Stimulated activated CD4-positive, alpha-beta T cell treated with anti-CD3 and anti-CD28 coated beads, Interleukin-4, amount 100 ng/mL, for 48 hours (primary cell): ENCODE measurements around the gene TRMT61B.

Experiments used
- DNase-seq, 2 donors: peaks; one replicate each; pipeline ENCODE4 v3.0.0-alpha.2; 2020; ENCODE audit warnings: low read depth in 2 of 2

TRMT61B gene

DNA sequence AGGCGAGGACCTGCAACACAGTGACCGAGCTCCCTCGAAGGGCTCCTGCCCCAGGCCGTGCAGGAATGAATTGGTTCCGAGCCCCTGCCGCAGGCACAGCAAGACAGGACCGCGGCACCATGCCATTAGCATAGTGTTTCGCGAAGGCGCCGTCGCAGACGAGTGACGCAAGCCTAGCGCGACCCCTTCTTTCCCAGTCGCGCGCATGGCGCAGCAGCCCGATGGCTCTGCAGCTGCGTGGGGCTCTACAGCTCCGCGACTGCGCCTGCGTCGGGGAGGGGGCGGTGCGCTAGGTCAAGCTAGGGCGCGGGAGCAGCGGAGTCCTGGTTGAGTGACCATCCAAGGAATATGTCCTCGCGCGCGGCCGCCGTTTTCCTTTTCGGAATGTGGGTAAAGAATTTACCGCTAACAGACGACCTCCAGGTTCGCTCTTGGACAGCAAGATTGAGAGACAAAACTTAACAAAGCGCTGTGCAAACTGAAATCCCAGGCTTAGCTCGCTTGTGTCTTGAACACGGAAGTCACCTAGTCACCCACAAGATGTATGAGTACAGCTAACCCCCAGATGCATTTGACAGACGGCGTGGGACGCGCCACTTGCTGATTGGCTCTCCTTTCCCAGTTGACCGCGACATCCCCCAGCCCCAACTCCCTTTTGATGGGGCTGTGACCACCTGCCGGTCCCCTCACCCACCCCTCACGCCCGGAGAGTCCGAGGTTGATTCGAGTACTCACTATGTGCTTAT is at the start of gene TRMT61B:
TRMT61B (minus strand) TSS at position 164 of the 746 bp plus-strand sequence; CDS start at position 132, 32 bp downstream.
- peak; percentile 96 to 97 for DNase-seq

- no peak for DNase-seq
Measured at GRCh38 chr2:28915939-28916338, 45.8 kb upstream of the TRMT61B start.

DNA sequence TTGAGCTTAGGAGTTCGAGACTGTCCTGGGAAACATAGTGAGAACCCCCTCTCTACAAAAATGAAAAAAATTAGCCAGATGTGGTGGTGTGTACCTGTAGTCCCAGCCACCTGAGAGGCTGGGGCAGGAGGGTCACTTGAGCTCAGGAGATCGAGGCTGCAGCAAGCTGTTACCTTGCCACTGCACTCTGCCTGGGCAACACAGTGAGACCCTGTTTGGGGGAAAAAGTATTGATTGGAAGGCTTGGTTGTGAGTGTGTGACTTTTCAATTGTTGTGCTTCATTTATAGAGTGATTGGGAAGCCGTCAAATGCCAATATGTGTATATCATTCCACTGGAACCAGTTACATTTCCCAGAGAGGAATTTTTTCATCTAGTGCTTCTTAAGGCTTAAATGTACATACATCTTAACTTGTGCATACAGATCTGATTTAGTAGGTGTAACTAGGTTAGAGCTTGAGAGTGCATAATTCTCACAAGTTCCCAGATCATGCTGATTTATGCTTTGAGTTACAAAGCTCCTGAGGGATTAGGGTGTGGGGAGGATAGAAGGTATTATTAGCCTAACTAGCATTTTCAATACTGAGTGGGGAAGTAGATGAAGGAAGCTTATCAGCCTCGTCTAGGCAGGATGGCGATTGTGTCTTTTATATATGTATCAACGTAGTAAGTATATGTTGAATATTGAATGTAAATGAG is 39.7 kb upstream of the TRMT61B start:
- DNase-seq, result no peak

GRCh38 chr2:28908172-28908571 is 38.1 kb upstream of the TRMT61B start:
- DNase-seq, result no peak

DNA sequence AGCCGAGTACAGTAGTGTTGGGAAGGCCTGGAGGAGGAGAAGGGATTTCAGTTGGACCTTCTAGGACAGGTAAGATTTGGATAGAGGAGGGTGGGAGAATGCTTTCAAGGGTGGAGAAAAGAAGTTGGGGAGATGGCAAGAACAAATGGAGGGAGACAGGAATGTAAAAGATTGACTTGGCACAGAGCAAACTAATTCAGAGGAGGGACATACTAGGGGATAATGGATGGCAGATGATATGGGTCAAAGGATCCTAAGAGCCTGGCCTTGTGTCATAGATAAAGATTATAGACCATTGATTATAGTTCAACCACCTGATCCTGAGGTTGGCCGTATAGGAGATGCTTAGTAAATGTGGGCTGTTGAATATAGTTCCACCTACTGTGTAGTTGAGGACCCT is 36.7 kb upstream of the TRMT61B start:
- no peak for DNase-seq

- DNase-seq, result no peak
Measured at GRCh38 chr2:28906376-28906775, 36.3 kb upstream of the TRMT61B start.

DNA sequence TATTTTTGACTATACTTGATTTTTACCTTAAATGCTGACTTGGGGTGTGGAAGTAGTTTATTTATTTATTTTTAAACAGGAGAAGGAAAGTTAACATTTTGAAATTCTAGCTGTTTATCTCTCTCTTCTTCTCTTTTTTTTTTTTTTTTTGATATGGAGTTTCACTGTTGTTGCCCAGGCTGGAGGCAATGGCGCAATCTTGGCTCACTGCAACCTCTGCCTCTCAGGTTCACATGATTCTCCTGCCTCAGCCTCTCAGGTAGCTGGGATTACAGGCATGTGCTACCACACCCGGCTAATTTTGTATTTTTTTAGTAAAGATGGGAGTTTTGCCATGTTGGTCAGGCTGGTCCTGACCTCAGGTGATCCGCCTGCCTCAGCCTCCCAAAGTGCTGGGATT is 35.4 kb upstream of the TRMT61B start:
- no peak for DNase-seq

- DNase-seq, result no peak
Measured at GRCh38 chr2:28904802-28905457, 34.8 kb upstream of the TRMT61B start.

DNA sequence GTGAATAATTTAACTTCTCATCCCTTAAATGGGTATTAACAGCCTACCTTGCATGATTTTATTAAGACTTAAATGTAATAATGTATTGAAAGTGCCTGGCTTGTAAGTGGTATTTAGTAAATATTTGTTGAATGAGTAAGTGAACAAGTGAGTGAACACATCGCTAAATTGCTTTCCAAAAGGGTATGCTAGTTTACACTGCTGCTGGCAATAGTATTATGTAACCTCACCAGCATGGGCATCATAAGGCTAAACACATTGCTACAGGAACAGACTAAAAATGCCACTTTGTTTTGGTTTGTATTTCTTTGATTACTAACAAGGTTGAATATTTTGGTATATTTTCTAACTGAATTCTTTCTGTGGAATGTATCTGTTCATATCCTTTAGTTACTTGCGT is 34.2 kb upstream of the TRMT61B start:
- DNase-seq, result no peak

GRCh38 chr2:28902584-28902983 is 32.5 kb upstream of the TRMT61B start:
- DNase-seq, result no peak

- no peak for DNase-seq
Measured at GRCh38 chr2:28901841-28902240, 31.7 kb upstream of the TRMT61B start.

DNA sequence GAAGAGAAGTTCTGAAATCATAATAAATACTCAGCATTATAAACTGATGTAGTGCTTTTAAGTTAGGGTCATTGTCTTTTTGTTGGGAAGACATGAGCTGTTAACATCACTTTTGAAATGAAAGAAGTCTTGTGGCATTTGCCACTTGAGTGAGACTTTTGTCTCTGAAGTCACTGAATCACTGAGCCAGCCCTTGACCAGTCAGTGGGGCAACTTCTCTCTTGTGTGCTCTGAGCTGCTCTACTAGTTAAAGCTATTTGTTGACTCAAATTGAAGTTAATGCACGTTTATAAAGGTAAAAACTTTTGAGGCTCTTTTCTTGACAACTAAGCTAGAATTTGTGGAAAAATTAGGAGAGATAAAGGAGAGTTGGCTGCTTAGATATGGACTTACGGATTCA is 31.1 kb upstream of the TRMT61B start:
- DNase-seq, result no peak

GRCh38 chr2:28898048-28898447 is 27.9 kb upstream of the TRMT61B start:
- DNase-seq, result no peak

DNA sequence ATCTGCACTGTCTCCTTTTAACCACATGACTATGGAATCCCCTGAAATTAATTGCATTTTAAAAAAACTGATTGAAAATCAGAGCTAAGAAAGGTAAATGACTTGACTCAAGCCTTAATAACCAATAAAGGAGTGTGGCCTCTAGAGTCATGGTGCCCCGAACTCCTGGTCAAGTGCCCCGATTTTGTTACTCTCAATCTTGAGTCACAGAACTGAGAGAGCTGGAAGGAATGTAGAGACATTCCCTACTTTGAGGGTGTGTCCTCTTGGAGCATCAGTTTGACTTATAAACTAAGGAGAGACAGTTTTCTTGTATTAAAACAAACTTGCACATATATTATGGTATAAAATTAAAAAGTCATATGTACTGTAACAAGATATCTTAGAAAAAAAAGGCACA is 26.8 kb upstream of the TRMT61B start:
- DNase-seq, result no peak

DNA sequence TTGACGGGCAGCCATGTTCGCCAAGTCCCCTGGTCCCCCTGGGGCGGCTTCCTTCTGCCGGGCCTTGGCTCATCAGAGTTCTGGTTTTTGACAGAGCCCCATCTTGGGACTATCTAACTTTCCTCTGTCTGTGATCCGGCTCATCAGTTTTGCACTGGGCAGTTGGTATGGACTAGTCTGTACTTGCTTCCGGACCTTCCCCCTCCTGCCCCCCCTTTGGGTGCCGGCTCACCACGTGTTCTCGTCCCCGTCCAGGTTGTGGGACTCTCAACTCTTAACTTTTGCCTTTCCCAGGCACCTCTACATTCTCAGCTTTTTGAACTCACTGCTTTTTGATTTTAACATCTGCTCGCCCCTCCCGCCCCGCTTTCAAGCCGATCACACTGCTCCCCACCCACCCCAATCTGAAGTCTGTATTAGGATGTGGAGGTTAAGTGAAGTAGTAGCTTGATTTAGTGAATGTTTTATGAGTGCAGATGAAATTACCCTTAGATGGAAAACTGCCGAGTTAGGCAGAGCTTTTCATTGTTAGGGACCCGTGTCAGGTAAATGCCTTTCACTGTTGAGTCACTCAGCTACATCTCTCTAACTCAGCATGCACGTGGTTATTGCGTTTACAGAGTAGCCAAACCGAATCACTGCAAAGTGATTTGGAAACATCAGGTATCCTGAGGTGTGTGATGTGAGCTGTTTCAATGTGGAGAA is 25.2 kb upstream of the TRMT61B start:
- peak; percentile 23 to 42 for DNase-seq

- peak; percentile 95 to 97 for DNase-seq
Measured at GRCh38 chr2:28894470-28895188, 24.5 kb upstream of the TRMT61B start, which contains the start of gene WDR43. Gene WDR43 (plus strand): TSS chr2:28894667. CDS start chr2:28894699, 32 bp downstream.

DNA sequence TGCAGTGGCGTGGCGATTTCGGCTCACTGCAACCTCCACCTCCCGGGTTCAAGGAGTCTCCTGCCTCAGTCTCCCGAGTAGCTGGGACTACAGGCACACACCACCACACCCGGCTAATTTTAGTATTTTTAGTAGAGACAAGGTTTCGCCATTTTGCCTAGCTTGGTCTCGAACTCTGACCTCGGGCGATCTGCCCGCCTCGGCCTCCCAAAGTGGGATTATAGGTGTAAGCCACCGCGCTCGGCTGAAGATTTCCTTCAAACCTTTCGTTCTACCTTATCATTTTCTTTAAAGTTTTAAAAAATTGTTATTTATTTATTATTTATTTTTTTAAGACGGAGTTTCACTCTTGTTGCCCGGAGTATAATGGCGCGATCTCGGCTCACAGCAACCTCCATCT is 23.4 kb upstream of the TRMT61B start:
- DNase-seq, result no peak

DNA sequence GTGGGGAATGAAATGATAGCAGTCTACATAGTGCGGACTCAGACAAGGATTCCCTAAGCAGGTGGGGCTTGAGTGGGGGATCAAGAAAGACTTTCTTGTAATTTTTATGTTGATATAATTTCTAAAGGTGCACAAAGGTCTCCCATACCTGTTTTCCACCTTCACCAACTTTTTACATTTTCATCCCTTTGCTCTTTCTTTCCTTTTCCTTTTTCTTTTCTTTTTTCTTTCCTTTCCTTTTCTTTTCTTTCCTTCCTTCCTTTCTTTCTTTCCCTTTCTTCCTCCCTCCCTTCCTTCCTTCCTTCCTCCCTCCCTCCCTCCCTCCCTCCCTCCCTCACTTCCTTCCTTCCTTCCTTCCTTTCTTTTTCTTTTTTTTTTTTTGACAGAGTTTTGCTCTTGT is 10.1 kb upstream of the TRMT61B start:
- no peak for DNase-seq

GRCh38 chr2:28871620-28872019 is 1.5 kb upstream of the TRMT61B start:
- DNase-seq, result no peak

DNA sequence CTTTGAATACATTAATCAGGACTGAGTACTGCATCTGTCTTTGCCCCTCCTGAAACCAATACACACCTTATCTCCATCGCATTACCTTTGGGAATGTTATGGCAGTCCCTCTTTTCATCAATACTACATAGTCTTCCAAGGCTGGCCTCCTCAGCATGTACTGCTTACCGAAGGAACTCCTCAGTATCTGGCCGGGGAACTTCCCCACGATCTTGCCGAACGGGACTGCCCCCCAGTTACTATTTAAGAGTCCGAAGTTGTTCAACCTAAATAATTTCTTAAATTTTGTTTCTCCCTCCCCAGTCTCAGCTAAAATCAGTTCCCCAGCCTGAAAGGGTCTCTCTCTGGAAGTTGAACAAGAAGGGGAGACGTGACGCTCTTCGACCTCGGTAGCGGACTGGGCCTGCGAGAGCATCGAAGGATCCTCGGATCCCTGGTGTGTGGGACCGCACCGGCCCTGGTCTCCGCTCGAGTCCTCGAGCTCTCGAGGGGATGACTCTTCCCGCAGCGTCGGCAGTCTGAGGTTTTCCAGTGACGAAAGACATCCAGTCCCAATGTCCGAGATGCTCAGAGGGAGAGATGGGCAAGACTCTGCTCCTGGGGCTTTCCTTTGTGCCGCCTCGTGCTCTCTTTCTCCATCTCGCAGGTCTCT is 489 bp downstream of the TRMT61B start:
- DNase-seq, result peak in 1 of 2 donors; percentile 8

DNA sequence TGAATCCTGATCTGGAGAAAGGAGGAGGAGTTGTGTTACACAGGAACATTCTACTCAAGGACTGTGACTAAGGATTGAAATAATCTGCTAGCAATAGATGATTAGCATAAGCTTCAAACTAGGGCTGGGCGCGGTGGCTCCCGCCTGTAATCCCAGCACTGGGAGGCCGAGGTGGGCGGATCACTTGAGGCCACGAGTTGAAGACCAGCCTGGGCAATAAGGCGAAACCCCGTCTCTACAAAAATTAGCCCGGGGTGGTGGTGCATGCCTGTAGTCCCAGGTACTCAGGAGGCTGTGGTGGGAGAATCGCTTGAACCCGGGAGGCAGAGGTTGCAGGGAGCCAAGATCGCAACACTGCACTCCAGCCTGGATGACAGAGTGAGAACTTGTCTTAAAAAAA is 1.5 kb downstream of the TRMT61B start:
- no peak for DNase-seq
